ENCODE measurements around the gene CCL8.

The CCL8 gene

GRCh38 chr17:34339138-34339770 lies 20.0 kb downstream of the CCL8 start:
- ChIA-PET CTCF (interaction anchor here (1.0 to 3.1 kb wide), 2 partner anchors 22 to 139 kb away, joined by 4 to 22 read pairs; no protein-coding TSS in a partner anchor), POLR2A (no interaction called here)
- no peak for DNase-seq (ENCODE audit: low read depth, low spot score)

GRCh38 chr17:34341916-34342315 lies 22.7 kb downstream of the CCL8 start:
- CTCF ChIA-PET, result interaction anchor here (1.0 to 1.5 kb wide), 2 partner anchors 19 to 171 kb away, joined by 3 to 4 read pairs; no protein-coding TSS in a partner anchor
- no peak for DNase-seq (ENCODE audit: low read depth, low spot score)
- no peak overlapping the region for H3K4me3 ChIP-seq (ENCODE audit: low read depth, low read length)
- TF ChIP-seq CTCF (IDR thresholded peaks at IDR 0.05; ENCODE audit: insufficient read depth, low read length, missing control alignments), result no peak
- POLR2A ChIA-PET, result no interaction called here

More at GRCh38 chr17:34339138-34339770, 20.0 kb downstream of the CCL8 start:
- TF ChIP-seq CTCF (IDR thresholded peaks at IDR 0.05; ENCODE audit: insufficient read depth, low read length, missing control alignments), result no peak
- H3K4me3 ChIP-seq (ENCODE audit: low read depth, low read length), result no peak overlapping the region

- no peak for DNase-seq (ENCODE audit: low read depth, low spot score)
- CTCF ChIA-PET, result interaction anchor here (1.0 to 2.7 kb wide), 2 partner anchors 14 to 18 kb away, joined by 3 to 10 read pairs; no protein-coding TSS in a partner anchor
- H3K4me3 ChIP-seq (ENCODE audit: low read depth, low read length), result no peak overlapping the region
- TF ChIP-seq CTCF (IDR thresholded peaks at IDR 0.05; ENCODE audit: insufficient read depth, low read length, missing control alignments), result no peak
- POLR2A ChIA-PET, result no interaction called here
Measured at GRCh38 chr17:34347063-34347462, 27.8 kb downstream of the CCL8 start.

GRCh38 chr17:34349751-34350150 lies 30.5 kb downstream of the CCL8 start:
- POLR2A ChIA-PET, result no interaction called here
- no peak for DNase-seq (ENCODE audit: low read depth, low spot score)
- TF ChIP-seq CTCF (IDR thresholded peaks at IDR 0.05; ENCODE audit: insufficient read depth, low read length, missing control alignments), result no peak
- no peak overlapping the region for H3K4me3 ChIP-seq (ENCODE audit: low read depth, low read length)
- CTCF ChIA-PET, result interaction anchor here (1.5 to 1.8 kb wide), 3 partner anchors 12 to 149 kb away, joined by 4 to 19 read pairs (median 6); partner anchors contain the start of gene CCL1

- no peak overlapping the region for H3K4me3 ChIP-seq (ENCODE audit: low read depth, low read length)
- POLR2A ChIA-PET, result no interaction called here
- DNase-seq (ENCODE audit: low read depth, low spot score), result no peak
- no peak for TF ChIP-seq CTCF (IDR thresholded peaks at IDR 0.05; ENCODE audit: insufficient read depth, low read length, missing control alignments)
- CTCF ChIA-PET, result interaction anchor here (1.5 to 1.8 kb wide), 2 partner anchors 10 to 151 kb away, joined by 6 to 19 read pairs; partner anchors contain the start of gene CCL1
Measured at GRCh38 chr17:34351096-34351495, 31.9 kb downstream of the CCL8 start.

GRCh38 chr17:34352191-34352590 lies 33.0 kb downstream of the CCL8 start:
- ChIA-PET POLR2A (no interaction called here), CTCF (interaction anchor here (1.0 to 14.0 kb wide), 3 partner anchors 9 to 149 kb away, joined by 5 to 811 read pairs (median 15); no protein-coding TSS in a partner anchor)
- no peak for DNase-seq (ENCODE audit: low read depth, low spot score)
- TF ChIP-seq CTCF (IDR thresholded peaks at IDR 0.05; ENCODE audit: insufficient read depth, low read length, missing control alignments), result no peak
- no peak overlapping the region for H3K4me3 ChIP-seq (ENCODE audit: low read depth, low read length)
